Stimulated activated CD4-positive, alpha-beta T cell treated with anti-CD3 and anti-CD28 coated beads, Interleukin-15, amount 100 ng/mL, for 24 hours (primary cell): ENCODE results near the gene MEGF6.

Source experiments
- DNase-seq: peaks from one replicate; pipeline ENCODE4 v3.0.0-alpha.2; 2020

Gene MEGF6

GRCh38 chr1:3606779-3607702, 4.3 kb downstream of the MEGF6 start:
- DNase-seq: no peak

GRCh38 chr1:3604997-3605823, 6.1 kb downstream of the MEGF6 start:
- no peak for DNase-seq

GRCh38 chr1:3604468-3604974, 6.8 kb downstream of the MEGF6 start:
- no peak for DNase-seq

- no peak for DNase-seq
Observed at GRCh38 chr1:3603571-3604467, 7.5 kb downstream of the MEGF6 start.

GRCh38 chr1:3603156-3603555, 8.2 kb downstream of the MEGF6 start:
- no peak for DNase-seq

- DNase-seq: no peak
Observed at GRCh38 chr1:3602375-3602774, 8.9 kb downstream of the MEGF6 start.

GRCh38 chr1:3601743-3602142, 9.6 kb downstream of the MEGF6 start:
- DNase-seq: no peak

GRCh38 chr1:3600354-3600753, 11.0 kb downstream of the MEGF6 start:
- no peak for DNase-seq

GRCh38 chr1:3599816-3600215, 11.5 kb downstream of the MEGF6 start:
- DNase-seq: no peak

GRCh38 chr1:3599286-3599811, 12.0 kb downstream of the MEGF6 start:
- no peak for DNase-seq

- no peak for DNase-seq
Observed at GRCh38 chr1:3598522-3599285, 12.6 kb downstream of the MEGF6 start.

GRCh38 chr1:3598051-3598491, 13.2 kb downstream of the MEGF6 start:
- DNase-seq: no peak

GRCh38 chr1:3597599-3597964, 13.7 kb downstream of the MEGF6 start:
- DNase-seq: peak; percentile 22

- peak; percentile 11 for DNase-seq
Observed at GRCh38 chr1:3596663-3597598, 14.4 kb downstream of the MEGF6 start.

GRCh38 chr1:3595949-3596348, 15.4 kb downstream of the MEGF6 start:
- DNase-seq: no peak

GRCh38 chr1:3594706-3595377, 16.5 kb downstream of the MEGF6 start:
- DNase-seq: no peak

- DNase-seq: no peak
Observed at GRCh38 chr1:3593745-3594144, 17.6 kb downstream of the MEGF6 start.

- no peak for DNase-seq
Observed at GRCh38 chr1:3593334-3593733, 18.0 kb downstream of the MEGF6 start.

GRCh38 chr1:3590951-3591865, 20.1 kb downstream of the MEGF6 start:
- DNase-seq: no peak
